Measurements from ENCODE around the gene ARPC1A. TPM values are rescaled to one million over a fixed set of nuclear protein-coding genes. Genes with fewer than 3 reads are reported as not detected.
"Not testable (repeated sequence)": the region's sequence is repeated elsewhere in the genome, so short reads cannot be mapped to it uniquely, and the experiment has no call there.

Gene ARPC1A
- total RNA-seq, 1 experiment from 2014 or later = 183 TPM

GRCh38 chr7:99344061-99344647 is 18.5 kb downstream of the ARPC1A start:
- H3K9me3 ChIP-seq (ENCODE audit: low read length) = no peaks in the 10 kb centered on the region
- intact Hi-C loops (cut with micrococcal nuclease) = no loop called here
- no peak overlapping the region for H3K9ac ChIP-seq (ENCODE audit: low read length)
- no peaks in the 10 kb centered on the region for H3K9me2 ChIP-seq (replicated peaks; ENCODE audit: low read length)
- POLR2A ChIA-PET (ENCODE audit: unreplicated experiment) = no interaction called here
- CTCF ChIA-PET = no interaction called here
- H3K79me2 ChIP-seq (ENCODE audit: low read length) = no peaks in the 10 kb centered on the region
- H3K27ac ChIP-seq (ENCODE audit: low read length) = no peak overlapping the region
- no peak overlapping the region for H3K4me3 ChIP-seq (ENCODE audit: low read length)
- ATAC-seq (no peak), DNase-seq (no peak)
- no peaks in the 10 kb centered on the region for H3K4me1 ChIP-seq (ENCODE audit: insufficient read depth, low read length)
- no peaks in the 10 kb centered on the region for H3K27me3 ChIP-seq (ENCODE audit: low read length)
- no peak overlapping the region for H2AFZ ChIP-seq (ENCODE audit: low read length)
- no TSS peak for BruUV-seq (replicated peaks)
- TF ChIP-seq EZH2phosphoT487 (IDR thresholded peaks at IDR 0.05; ENCODE audit: borderline replicate concordance, low read length) (no peak), CTCF (conservative IDR thresholded peaks at IDR 0.05; ENCODE audit: low read depth, low read length) (no peak), EZH2 (IDR thresholded peaks at IDR 0.05; ENCODE audit: low read length, unreplicated experiment) (no peak)
- no peaks in the 10 kb centered on the region for H3F3A ChIP-seq (ENCODE audit: low read length, unreplicated experiment)
- H4K20me1 ChIP-seq (ENCODE audit: low read length) = no peaks in the 10 kb centered on the region
- H3K36me3 ChIP-seq (ENCODE audit: low read depth, low read length) = peaks cover 45% of the 10 kb centered on the region
- H3K4me2 ChIP-seq (ENCODE audit: low read length) = no peak overlapping the region

GRCh38 chr7:99350641-99351040 is 24.9 kb downstream of the ARPC1A start:
- intact Hi-C loops (cut with micrococcal nuclease); CTCF ChIA-PET; H3K27ac ChIP-seq (ENCODE audit: low read length); H3K27me3 ChIP-seq (ENCODE audit: low read length); H4K20me1 ChIP-seq (ENCODE audit: low read length); H2AFZ ChIP-seq (ENCODE audit: low read length); H3F3A ChIP-seq (ENCODE audit: low read length, unreplicated experiment); BruUV-seq (replicated peaks); H3K4me2 ChIP-seq (ENCODE audit: low read length); H3K9me2 ChIP-seq (replicated peaks; ENCODE audit: low read length); H3K4me1 ChIP-seq (ENCODE audit: insufficient read depth, low read length); H3K9me3 ChIP-seq (ENCODE audit: low read length); DNase-seq; H3K9ac ChIP-seq (ENCODE audit: low read length); ATAC-seq; H3K79me2 ChIP-seq (ENCODE audit: low read length); H3K4me3 ChIP-seq (ENCODE audit: low read length): not testable (repeated sequence)
- H3K36me3 ChIP-seq (ENCODE audit: low read depth, low read length) = peaks cover 25% of the 10 kb centered on the region
- POLR2A ChIA-PET (ENCODE audit: unreplicated experiment) = interaction anchor here (0.6 kb wide), 1 partner anchor 256 kb away, joined by 4 read pairs; no protein-coding TSS in a partner anchor

- no peaks in the 10 kb centered on the region for H3K4me1 ChIP-seq (ENCODE audit: insufficient read depth, low read length)
- POLR2A ChIA-PET (ENCODE audit: unreplicated experiment) = no interaction called here
- no peaks in the 10 kb centered on the region for H4K20me1 ChIP-seq (ENCODE audit: low read length)
- ATAC-seq = no peak
- intact Hi-C loops (cut with micrococcal nuclease) = no loop called here
- H3K9me2 ChIP-seq (replicated peaks; ENCODE audit: low read length) = no peaks in the 10 kb centered on the region
- no peak for DNase-seq
- no peaks in the 10 kb centered on the region for H3K79me2 ChIP-seq (ENCODE audit: low read length)
- TF ChIP-seq CTCF (conservative IDR thresholded peaks at IDR 0.05; ENCODE audit: low read depth, low read length) (no peak), EZH2 (IDR thresholded peaks at IDR 0.05; ENCODE audit: low read length, unreplicated experiment) (no peak), EZH2phosphoT487 (IDR thresholded peaks at IDR 0.05; ENCODE audit: borderline replicate concordance, low read length) (no peak)
- H3K36me3 ChIP-seq (ENCODE audit: low read depth, low read length) = peaks cover 21% of the 10 kb centered on the region; the same call in 1 of the 2 replicates
- H3K4me2 ChIP-seq (ENCODE audit: low read length) = no peak overlapping the region
- no peak overlapping the region for H3K27ac ChIP-seq (ENCODE audit: low read length)
- no peak overlapping the region for H2AFZ ChIP-seq (ENCODE audit: low read length)
- BruUV-seq (replicated peaks) = no TSS peak
- no peak overlapping the region for H3K9ac ChIP-seq (ENCODE audit: low read length)
- H3K27me3 ChIP-seq (ENCODE audit: low read length) = no peaks in the 10 kb centered on the region
- H3F3A ChIP-seq (ENCODE audit: low read length, unreplicated experiment) = no peaks in the 10 kb centered on the region
- CTCF ChIA-PET = no interaction called here
- no peak overlapping the region for H3K4me3 ChIP-seq (ENCODE audit: low read length)
- no peaks in the 10 kb centered on the region for H3K9me3 ChIP-seq (ENCODE audit: low read length)
Measured at GRCh38 chr7:99352247-99352646, 26.5 kb downstream of the ARPC1A start.
